H9 (cell line): ENCODE measurements around the gene STX2. TPM values are rescaled to one million over a fixed set of nuclear protein-coding genes. Genes with fewer than 3 reads are reported as not detected.

Source experiments
- DNase-seq: peaks from one replicate; pipeline ENCODE4 v3.0.0-alpha.2; 2017
- H2AFZ ChIP-seq: one replicate; pipeline ENCODE4 v1.6.1; 2013; ENCODE audit warnings: mild to moderate bottlenecking, low read length, control low read depth, moderate library complexity
- H2AK5ac ChIP-seq: 2 replicates; pipeline ENCODE4 v1.6.1; 2013; ENCODE audit warnings: low read length, control low read depth, mixed read lengths; ENCODE audit not compliant: insufficient read length
- H2BK120ac ChIP-seq: one replicate; pipeline ENCODE4 v1.6.1; 2013; ENCODE audit warnings: low read depth, mild to moderate bottlenecking, low read length, control low read depth, inconsistent platforms; ENCODE audit not compliant: poor library complexity, severe bottlenecking
- H2BK12ac ChIP-seq: 2 replicates; pipeline ENCODE4 v1.6.1; 2013; ENCODE audit warnings: low read length, control low read depth, mixed read lengths, low read depth; ENCODE audit not compliant: insufficient read length
- H2BK15ac ChIP-seq: 2 replicates; pipeline ENCODE4 v1.6.1; 2013; ENCODE audit warnings: low read depth, low read length, control low read depth
- H2BK20ac ChIP-seq: one replicate; pipeline ENCODE4 v1.6.1; 2013; ENCODE audit warnings: low read depth, mild to moderate bottlenecking, low read length, control low read depth, inconsistent platforms; ENCODE audit not compliant: poor library complexity, severe bottlenecking
- H2BK5ac ChIP-seq: 2 replicates; pipeline ENCODE4 v1.6.1; 2013; ENCODE audit warnings: low read length, control low read depth, mixed read lengths; ENCODE audit not compliant: insufficient read length
- H3K14ac ChIP-seq: 2 replicates; pipeline ENCODE4 v1.6.1; 2013; ENCODE audit warnings: low read length, control low read depth; ENCODE audit not compliant: insufficient read depth
- H3K18ac ChIP-seq: 2 replicates; pipeline ENCODE4 v1.6.1; 2013; ENCODE audit warnings: low read depth, mild to moderate bottlenecking, mixed read lengths, low read length, control low read depth; ENCODE audit not compliant: insufficient read length
- H3K23ac ChIP-seq: 2 replicates; pipeline ENCODE4 v1.6.1; 2013; ENCODE audit warnings: low read length, control low read depth, mixed read lengths, low read depth; ENCODE audit not compliant: insufficient read length
- H3K23me2 ChIP-seq: 2 replicates; pipeline ENCODE4 v1.6.1; 2013; ENCODE audit warnings: low read depth, mild to moderate bottlenecking, mixed read lengths, low read length, control low read depth; ENCODE audit not compliant: insufficient read length, poor library complexity, severe bottlenecking
- H3K27ac ChIP-seq: 2 replicates; pipeline ENCODE4 v1.5.1; 2013; ENCODE audit warnings: low read length, control low read depth, mixed read lengths, low read depth; ENCODE audit not compliant: insufficient read length
- H3K27me3 ChIP-seq: 2 replicates; pipeline ENCODE4 v1.6.1; 2013; ENCODE audit warnings: low read length, control low read depth, inconsistent platforms; ENCODE audit not compliant: insufficient read depth
- H3K4ac ChIP-seq: 2 replicates; pipeline ENCODE4 v1.6.1; 2013; ENCODE audit warnings: low read depth, mild to moderate bottlenecking, control low read depth, inconsistent platforms, low read length, moderate library complexity
- H3K4me1 ChIP-seq: 2 replicates; pipeline ENCODE4 v1.6.1; 2013; ENCODE audit warnings: low read length, control low read depth, inconsistent platforms; ENCODE audit not compliant: insufficient read depth
- H3K4me2 ChIP-seq: 2 replicates; pipeline ENCODE4 v1.6.1; 2013; ENCODE audit warnings: low read length, control low read depth, mixed read lengths; ENCODE audit not compliant: insufficient read length, insufficient read depth
- H3K56ac ChIP-seq: 2 replicates; pipeline ENCODE4 v1.6.1; 2013; ENCODE audit warnings: low read depth, mild to moderate bottlenecking, mixed read lengths, low read length, control low read depth; ENCODE audit not compliant: insufficient read length
- H3K79me1 ChIP-seq: 2 replicates; pipeline ENCODE4 v1.6.1; 2013; ENCODE audit warnings: low read depth, mild to moderate bottlenecking, moderate library complexity, low read length, control low read depth, inconsistent platforms; ENCODE audit not compliant: insufficient read depth, poor library complexity, severe bottlenecking
- H3K79me2 ChIP-seq: 2 replicates; pipeline ENCODE4 v1.6.1; 2013; ENCODE audit warnings: low read length, control low read depth, inconsistent platforms; ENCODE audit not compliant: insufficient read depth
- H3K9ac ChIP-seq: 2 replicates; pipeline ENCODE4 v1.6.1; 2013; ENCODE audit warnings: low read length, control low read depth, mixed read lengths; ENCODE audit not compliant: insufficient read length; ENCODE audit errors: extremely low read depth
- H3K9me3 ChIP-seq: one replicate; pipeline ENCODE4 v1.6.1; 2013; ENCODE audit warnings: low read depth, low read length, inconsistent platforms; ENCODE audit not compliant: control insufficient read depth
- H3T11ph ChIP-seq: one replicate; pipeline ENCODE4 v1.6.1; 2013; ENCODE audit warnings: mild to moderate bottlenecking, low read length, control low read depth, inconsistent platforms
- H4K20me1 ChIP-seq: one replicate; pipeline ENCODE4 v1.6.1; 2013; ENCODE audit not compliant: control insufficient read depth, insufficient read length, insufficient read depth
- H4K5ac ChIP-seq: 2 replicates; pipeline ENCODE4 v1.6.1; 2013; ENCODE audit warnings: low read depth, mild to moderate bottlenecking, mixed read lengths, low read length, control low read depth; ENCODE audit not compliant: insufficient read length
- H4K8ac ChIP-seq: replicated peaks from 2 replicates; pipeline ENCODE4 v1.6.1; 2013; ENCODE audit warnings: low read length, control low read depth, mixed read lengths, low read depth; ENCODE audit not compliant: insufficient read length
- H4K91ac ChIP-seq: 2 replicates; pipeline ENCODE4 v1.6.1; 2013; ENCODE audit warnings: low read depth, mild to moderate bottlenecking, moderate library complexity, mixed read lengths, low read length, control low read depth; ENCODE audit not compliant: insufficient read length
- H3K27ac Mint-ChIP-seq, 3 experiments: 2 replicates in 2 of 3; 3 replicates in 1 of 3; pipeline ENCODE4 v1.8.0; 2020 to 2021; ENCODE audit warnings: mixed read lengths in 3 of 3, mild to moderate bottlenecking in 1 of 3, moderate library complexity in 1 of 3
- H3K27me3 Mint-ChIP-seq: 2 replicates; pipeline ENCODE4 v1.8.0; 2021; ENCODE audit warnings: low read depth, mild to moderate bottlenecking, moderate library complexity, mixed read lengths
- H3K36me3 Mint-ChIP-seq, 3 experiments: 2 replicates in 2 of 3; 3 replicates in 1 of 3; pipeline ENCODE4 v1.8.0; 2020 to 2021; ENCODE audit warnings: low read depth in 3 of 3, mixed read lengths in 3 of 3; ENCODE audit not compliant: insufficient read depth in 1 of 3
- H3K4me1 Mint-ChIP-seq, 2 experiments: 2 replicates each; pipeline ENCODE4 v1.8.0; 2020; ENCODE audit warnings: mixed read lengths in 2 of 2
- H3K4me3 Mint-ChIP-seq, 2 experiments: 2 replicates in 1 of 2; 3 replicates in 1 of 2; pipeline ENCODE4 v1.8.0; 2020 to 2021; ENCODE audit warnings: mild to moderate bottlenecking in 2 of 2, mixed read lengths in 2 of 2, moderate library complexity in 1 of 2
- H3K9me3 Mint-ChIP-seq, 2 experiments: 2 replicates in 1 of 2; 3 replicates in 1 of 2; pipeline ENCODE4 v1.8.0; 2020; ENCODE audit warnings: mild to moderate bottlenecking in 2 of 2, mixed read lengths in 2 of 2, moderate library complexity in 1 of 2
- CTCF ChIP-seq: fragments of 200-600 bp; sonication (generic); conservative IDR thresholded peaks from 3 replicates; pipeline ENCODE4 v1.8.0; 2021; ENCODE audit warnings: antibody characterized with exemption, mild to moderate bottlenecking
- WGBS: extraction: QIAGEN DNeasy Blood & Tissue Kit; methylation state at CpG from one replicate; pipeline ENCODE4 v1.1.7; 2013; ENCODE audit warnings: missing lambda C conversion rate, low lambda C conversion rate, mixed read lengths; ENCODE audit not compliant: insufficient read length; ENCODE audit errors: extremely low coverage; 5-methylcytosine and 5-hydroxymethylcytosine counted together
- total RNA-seq: library from RNA; stranded (reverse); gene quantifications from 2 replicates; pipeline ENCODE4 v1.2.1, GENCODE V29; 2021

Gene STX2
- total RNA-seq, 1 experiment from 2014 or later = 19.4 TPM

- no peak for TF ChIP-seq CTCF
These were observed 96.9 kb downstream of the STX2 start for GRCh38 chr12:130742112-130742511.

More at GRCh38 chr12:130742112-130742511, 96.9 kb downstream of the STX2 start:
- H2BK5ac ChIP-seq = no peak overlapping the region
- no peak overlapping the region for H2BK12ac ChIP-seq
- no peaks in the 10 kb centered on the region for H3K79me1 ChIP-seq
- no peak overlapping the region for H3K4me2 ChIP-seq
- H3K27me3 Mint-ChIP-seq = peaks cover 28% of the 10 kb centered on the region
- H4K91ac ChIP-seq = no peak overlapping the region
- H2BK15ac ChIP-seq = no peak overlapping the region
- H3K27me3 ChIP-seq = no peaks in the 10 kb centered on the region
- H3K4me3 Mint-ChIP-seq = no peak overlapping the region
- H4K5ac ChIP-seq = no peak overlapping the region
- no peak overlapping the region for H3K9ac ChIP-seq
- no peak overlapping the region for H3K18ac ChIP-seq
- DNase-seq = no peak
- no peaks in the 10 kb centered on the region for H3K23me2 ChIP-seq
- no peaks in the 10 kb centered on the region for H3K4me1 ChIP-seq
- no peaks in the 10 kb centered on the region for H3K9me3 ChIP-seq
- no peak overlapping the region for H3T11ph ChIP-seq
- H3K14ac ChIP-seq = no peak overlapping the region
- H2AK5ac ChIP-seq = no peak overlapping the region
- no peaks in the 10 kb centered on the region for H3K79me2 ChIP-seq
- peaks cover 2 to 3% of the 10 kb centered on the region in 2 experiments for H3K9me3 Mint-ChIP-seq
- H2AFZ ChIP-seq = no peak overlapping the region
- H3K36me3 Mint-ChIP-seq = no peaks in the 10 kb centered on the region
- H4K8ac ChIP-seq = no peak overlapping the region
- no peak overlapping the region for H3K23ac ChIP-seq
- no peak overlapping the region for H3K4ac ChIP-seq
- H3K4me1 Mint-ChIP-seq = peaks cover 0 to 4% of the 10 kb centered on the region in 2 experiments; a peak in 1 of 4 replicates
- no CpG with 5 or more reads among the region's 12 CpGs for WGBS
- H3K27ac ChIP-seq = no peak overlapping the region
- no peak overlapping the region for H2BK20ac ChIP-seq
- H3K56ac ChIP-seq = no peak overlapping the region
- H2BK120ac ChIP-seq = no peak overlapping the region
- no peaks in the 10 kb centered on the region for H4K20me1 ChIP-seq
- H3K27ac Mint-ChIP-seq = no peak overlapping the region

Other genes with a start within 250 kb of the STX2 start
- gene RIMBP2, start 123.0 kb downstream of the STX2 start, total RNA-seq = 0.70 TPM in 2 replicates
- 1,968 and 1,971 TPM in 2 replicates for gene RAN, start 32.8 kb upstream of the STX2 start, total RNA-seq
- 0.09 and 0.52 TPM in 2 replicates for gene ADGRD1, start 114.7 kb upstream of the STX2 start, total RNA-seq